B cell (primary cell): ENCODE results near the gene C22orf15.

ENCODE experiments used
- EZH2 ChIP-seq: IDR thresholded peaks from 2 replicates; pipeline ENCODE4 v1.6.1; 2012; ENCODE audit warnings: borderline replicate concordance, low read depth, mild to moderate bottlenecking, moderate library complexity, low read length; ENCODE audit not compliant: insufficient read depth, poor library complexity, severe bottlenecking
- TF ChIP-seq, protein P1 (sequence below): fragments of 200-600 bp; IDR thresholded peaks from one replicate; pipeline ENCODE4 v1.8.0; 2022; ENCODE audit warnings: antibody characterized with exemption, mild to moderate bottlenecking

- TF ChIP-seq EZH2 = no peak
- TF ChIP-seq, protein P1, sequence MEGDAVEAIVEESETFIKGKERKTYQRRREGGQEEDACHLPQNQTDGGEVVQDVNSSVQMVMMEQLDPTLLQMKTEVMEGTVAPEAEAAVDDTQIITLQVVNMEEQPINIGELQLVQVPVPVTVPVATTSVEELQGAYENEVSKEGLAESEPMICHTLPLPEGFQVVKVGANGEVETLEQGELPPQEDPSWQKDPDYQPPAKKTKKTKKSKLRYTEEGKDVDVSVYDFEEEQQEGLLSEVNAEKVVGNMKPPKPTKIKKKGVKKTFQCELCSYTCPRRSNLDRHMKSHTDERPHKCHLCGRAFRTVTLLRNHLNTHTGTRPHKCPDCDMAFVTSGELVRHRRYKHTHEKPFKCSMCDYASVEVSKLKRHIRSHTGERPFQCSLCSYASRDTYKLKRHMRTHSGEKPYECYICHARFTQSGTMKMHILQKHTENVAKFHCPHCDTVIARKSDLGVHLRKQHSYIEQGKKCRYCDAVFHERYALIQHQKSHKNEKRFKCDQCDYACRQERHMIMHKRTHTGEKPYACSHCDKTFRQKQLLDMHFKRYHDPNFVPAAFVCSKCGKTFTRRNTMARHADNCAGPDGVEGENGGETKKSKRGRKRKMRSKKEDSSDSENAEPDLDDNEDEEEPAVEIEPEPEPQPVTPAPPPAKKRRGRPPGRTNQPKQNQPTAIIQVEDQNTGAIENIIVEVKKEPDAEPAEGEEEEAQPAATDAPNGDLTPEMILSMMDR = no peak
Measured at GRCh38 chr22:23764899-23765881, 2.4 kb downstream of the C22orf15 start.
